Measurements from ENCODE around the gene TNRC6C.

- TF ChIP-seq POLR2A (IDR thresholded peaks at IDR 0.05): no peak
- TF ChIP-seq CTCF (IDR thresholded peaks at IDR 0.05): no peak
Observed at GRCh38 chr17:78148286-78149016, 189.9 kb downstream of the TNRC6C start.
